Heart left ventricle (tissue), 13 donors: ENCODE data around the gene CD300LG.

ENCODE experiments used
- CTCF ChIP-seq, 12 donors: fragments of 200-600 bp; sonication (generic) in 4 of 12; IDR thresholded peaks; one replicate each; pipeline versions ENCODE4 v1.5.0 to v1.8.0; 2018 to 2022; ENCODE audit warnings: antibody characterized with exemption in 12 of 12, mild to moderate bottlenecking in 5 of 12
- POLR2A ChIP-seq, 2 donors: fragments of 450-650 bp; IDR thresholded peaks; one replicate each; pipeline ENCODE4 v1.6.1; 2017; ENCODE audit warnings: antibody characterized with exemption in 2 of 2, mild to moderate bottlenecking in 2 of 2, moderate library complexity in 2 of 2
- donor health status: ischemic (EF 13 %, LVEDD 7.1; RV severe dilation, severe dysfunction).
- donor health status: DM: no; HTN: yes; CAD: no.
- donor health status: DM: no; HTN: no; CAD: no.
- donor health status: ischemic (EF 25% LVEDD 6.9; RV normal size, moderate dysfunction).
- donor health status: ischemic (EF 25% LVEDD 5.7; RV mildly dilated, moderate dysfunction).
- donor health status: ischemic (EF 35%, LVEDD 5.7; RV mildly dilated, moderate dysfunction).
- donor health status: nonischemic (EF 11% LVEDD 7.7; RV severe dilation, severe dysfunction).
- donor health status: DM: yes; HTN: yes; CAD: no.
- donor health status: PGD.
- donor health status: ischemic (EF 29% LVEDD 5.4; RV normal size, mild dysfunction).
- donor health status: nonischemic (EF 23%, LVEDD 6.1; RV moderate dilation, normal function).

- TF ChIP-seq CTCF (IDR thresholded peaks at IDR 0.05) = no peak
- TF ChIP-seq POLR2A (IDR thresholded peaks at IDR 0.05) = no peak
Observed at GRCh38 chr17:43909537-43910231, 62.7 kb downstream of the CD300LG start.
